Measurements from ENCODE around the gene SIPA1L3. TPM values are rescaled to one million over a fixed set of nuclear protein-coding genes. Genes with fewer than 3 reads are reported as not detected.

The SIPA1L3 gene
- total and polyA plus RNA-seq, 2 experiments from 2014 or later: 15.7 to 54.1 TPM

GRCh38 chr19:38196948-38197656 is 290.1 kb downstream of the SIPA1L3 start:
- no peak overlapping the region; the same call in 1 of the 2 replicates for H3K27ac Mint-ChIP-seq
- TF ChIP-seq REST (IDR thresholded peaks at IDR 0.05; ENCODE audit: unreplicated experiment) (no peak), ZNF462 (CRISPR knock-in tag; IDR thresholded peaks at IDR 0.05) (no peak), POLR2AphosphoS5 (IDR thresholded peaks at IDR 0.05; ENCODE audit: low read depth) (no peak), JUNB (IDR thresholded peaks at IDR 0.05; ENCODE audit: unreplicated experiment) (no peak), CREB1 (CRISPR knock-in tag; IDR thresholded peaks at IDR 0.05; ENCODE audit: low read depth) (no peak), EZH2 (IDR thresholded peaks at IDR 0.05; ENCODE audit: low read depth, unreplicated experiment) (no peak), STAT1 (IDR thresholded peaks at IDR 0.05; ENCODE audit: unreplicated experiment) (no peak), CTCF (conservative IDR thresholded peaks at IDR 0.05; ENCODE audit: low read depth in 2 of 2) (no peak)
- Histone ChIP-seq H3K27ac (ENCODE audit: low read depth) (no peak overlapping the region), H3K36me3 (ENCODE audit: insufficient read depth) (no peaks in the 10 kb centered on the region), H3K79me2 (replicated peaks; ENCODE audit: insufficient read depth) (no peaks in the 10 kb centered on the region), H3K4me3 (no peak overlapping the region), H3K9me2 (ENCODE audit: insufficient read depth) (no peaks in the 10 kb centered on the region), H2AFZ (no peak overlapping the region), H4K20me1 (replicated peaks; ENCODE audit: insufficient read depth) (no peaks in the 10 kb centered on the region), H3F3A (replicated peaks; ENCODE audit: low read depth) (no peaks in the 10 kb centered on the region; the same call in 1 of the 2 replicates), H3K4me1 (ENCODE audit: insufficient read depth) (no peaks in the 10 kb centered on the region), H3K4me2 (no peak overlapping the region), H3K27me3 (ENCODE audit: insufficient read depth) (no peaks in the 10 kb centered on the region)
- no peaks in the 10 kb centered on the region for H3K9me3 Mint-ChIP-seq
- no peak overlapping the region for H3K4me3 Mint-ChIP-seq
- ATAC-seq (no peak), DNase-seq (ENCODE audit: low spot score) (no peak)
- H3K27me3 Mint-ChIP-seq (ENCODE audit: insufficient read depth, low read depth, poor library complexity): peaks cover 11% of the 10 kb centered on the region
- H3K4me1 Mint-ChIP-seq: peaks cover 2% of the 10 kb centered on the region; the same call in 1 of the 3 replicates
- peaks cover 17% of the 10 kb centered on the region for H3K36me3 Mint-ChIP-seq (ENCODE audit: low read depth)

Measured in GM23338 (cell line).